ENCODE measurements around the gene PLXNB1. TPM values are rescaled to one million over a fixed set of nuclear protein-coding genes. Genes with fewer than 3 reads are reported as not detected.

PLXNB1 gene
- total RNA-seq, 1 donor, result 35.0 TPM

GRCh38 chr3:48468329-48468731, 38.4 kb upstream of the PLXNB1 start:
- no peak overlapping the region for H3K4me3 ChIP-seq (ENCODE audit: low read depth, low read length)
- TF ChIP-seq CTCF (IDR thresholded peaks at IDR 0.05; ENCODE audit: insufficient read depth, low read depth, low read length), result no peak
- DNase-seq (ENCODE audit: low read depth), result no peak

- DNase-seq (ENCODE audit: low read depth), result no peak
- no peak overlapping the region for H3K4me3 ChIP-seq (ENCODE audit: low read depth, low read length)
- TF ChIP-seq CTCF (IDR thresholded peaks at IDR 0.05; ENCODE audit: insufficient read depth, low read depth, low read length), result no peak
Observed at GRCh38 chr3:48467473-48468267, 37.8 kb upstream of the PLXNB1 start.

GRCh38 chr3:48467110-48467454, 37.2 kb upstream of the PLXNB1 start:
- TF ChIP-seq CTCF (IDR thresholded peaks at IDR 0.05; ENCODE audit: insufficient read depth, low read depth, low read length), result no peak
- DNase-seq (ENCODE audit: low read depth), result no peak
- no peak overlapping the region for H3K4me3 ChIP-seq (ENCODE audit: low read depth, low read length)

GRCh38 chr3:48466386-48467109, 36.7 kb upstream of the PLXNB1 start:
- TF ChIP-seq CTCF (IDR thresholded peaks at IDR 0.05; ENCODE audit: insufficient read depth, low read depth, low read length), result no peak
- peak overlapping the region; percentile 54 for H3K4me3 ChIP-seq (ENCODE audit: low read depth, low read length)
- no peak for DNase-seq (ENCODE audit: low read depth)

- peak; percentile 72 for TF ChIP-seq CTCF (IDR thresholded peaks at IDR 0.05; ENCODE audit: insufficient read depth, low read depth, low read length)
- peak; percentile 100 for DNase-seq (ENCODE audit: low read depth)
- peak overlapping the region; percentile 54 for H3K4me3 ChIP-seq (ENCODE audit: low read depth, low read length)
Observed at GRCh38 chr3:48465531-48466378, 35.9 kb upstream of the PLXNB1 start.

- no peak overlapping the region for H3K4me3 ChIP-seq (ENCODE audit: low read depth, low read length)
- DNase-seq (ENCODE audit: low read depth), result no peak
- no peak for TF ChIP-seq CTCF (IDR thresholded peaks at IDR 0.05; ENCODE audit: insufficient read depth, low read depth, low read length)
Observed at GRCh38 chr3:48465237-48465530, 35.3 kb upstream of the PLXNB1 start.
